HCT116 (cell line): ENCODE measurements around the gene LMTK3. TPM values are rescaled to one million over a fixed set of nuclear protein-coding genes. Genes with fewer than 3 reads are reported as not detected.

Experiments used
- ATAC-seq: fragments of 200-7000 bp; cut with Tn5 transposase; 2 replicates; pipeline ENCODE4 v1.9.1; 2020; ENCODE audit warnings: mild to moderate bottlenecking, moderate library complexity
- BruUV-seq: library from RNA; stranded (reverse); fragments of 400-500 nt; replicated peaks from 2 replicates; lab custom pipeline; 2021; lab: Mats Ljungman, UMichigan
- CTCF ChIA-PET: fragments of 300-600 bp; sonication (Branson Sonifier 250); formaldehyde crosslinking; loops from one replicate; lab custom pipeline; 2021; ENCODE audit warnings: antibody characterized with exemption; lab: Charles Lee
- POLR2A ChIA-PET: fragments of 300-600, 350-600 bp; sonication (Branson Sonifier 250); formaldehyde crosslinking; loops from one replicate; lab custom pipeline; 2021; ENCODE audit warnings: antibody characterized with exemption; lab: Charles Lee
- RAD21 ChIA-PET, 2 experiments: fragments of 300-600 bp; sonication (Branson Sonifier 250); formaldehyde crosslinking; loops; one replicate each; lab custom pipeline; 2023; ENCODE audit warnings: low total read pairs in 2 of 2; ENCODE audit not compliant: uncharacterized antibody in 2 of 2, unreplicated experiment in 2 of 2, low non-redundant PET in 1 of 2; lab: Charles Lee
- DNase-seq: peaks from one replicate; pipeline ENCODE4 v3.0.0-alpha.2; 2010; ENCODE audit warnings: low read depth, low spot score
- H2AFZ ChIP-seq: fragments of 200-600 bp; shearing (Covaris generic), sonication (generic); 2 replicates; pipeline ENCODE4 v1.6.1; 2017; ENCODE audit warnings: low read depth, mixed run types, mixed read lengths, antibody characterized with exemption, low read length; ENCODE audit not compliant: poor library complexity, severe bottlenecking
- H3K27ac ChIP-seq: 2 replicates; pipeline ENCODE4 v1.5.1; 2012; ENCODE audit warnings: low read depth, low read length
- H3K27me3 ChIP-seq: fragments of 200-600 bp; sonication (generic); 2 replicates; pipeline ENCODE4 v1.6.1; 2016; ENCODE audit warnings: mixed run types, low read length, mixed read lengths; ENCODE audit not compliant: insufficient read depth
- H3K36me3 ChIP-seq, 2 experiments: fragments of 200-500 bp in 1 of 2; fragments of 200-600 bp in 1 of 2; sonication (Bioruptor generic) in 1 of 2; sonication (generic) in 1 of 2; 2 replicates each; pipeline versions ENCODE4 v1.5.1 to v1.6.1; 2014 to 2016; ENCODE audit warnings: low read length in 2 of 2, inconsistent platforms in 1 of 2, mixed read lengths in 1 of 2, mixed run types in 1 of 2; ENCODE audit not compliant: insufficient read depth in 2 of 2, control insufficient read depth in 1 of 2
- H3K4me1 ChIP-seq, 2 experiments: fragments of 200-600 bp in 1 of 2; sonication (generic) in 1 of 2; 2 replicates each; pipeline versions ENCODE4 v1.5.1 to v1.6.1; 2012 to 2017; ENCODE audit warnings: low read length in 2 of 2, inconsistent platforms in 1 of 2, mild to moderate bottlenecking in 1 of 2, mixed read lengths in 1 of 2, mixed run types in 1 of 2, moderate library complexity in 1 of 2; ENCODE audit not compliant: insufficient read depth in 2 of 2, control insufficient read depth in 1 of 2
- H3K4me2 ChIP-seq: fragments of 200-600 bp; sonication (generic); 2 replicates; pipeline ENCODE4 v1.6.1; 2017; ENCODE audit warnings: mixed run types, low read length, mixed read lengths
- H3K4me3 ChIP-seq, 2 experiments: fragments of 200-600 bp in 1 of 2; sonication (generic) in 1 of 2; replicated peaks in 1 of 2; 2 replicates each; pipeline ENCODE4 v1.5.1; 2011 to 2016; ENCODE audit warnings: low read length in 2 of 2, control low read depth in 1 of 2, low read depth in 1 of 2, mild to moderate bottlenecking in 1 of 2, mixed read lengths in 1 of 2, mixed run types in 1 of 2
- H3K79me2 ChIP-seq: fragments of 200-600 bp; sonication (generic); 2 replicates; pipeline ENCODE4 v1.6.1; 2017; ENCODE audit warnings: mild to moderate bottlenecking, mixed run types, low read length, moderate library complexity, mixed read lengths; ENCODE audit not compliant: insufficient read depth
- H3K9ac ChIP-seq: fragments of 200-600 bp; sonication (generic); 2 replicates; pipeline ENCODE4 v1.6.1; 2016; ENCODE audit warnings: low read length, mixed read lengths
- H3K9me2 ChIP-seq: fragments of 200-600 bp; sonication (generic), shearing (Covaris generic); 2 replicates; pipeline ENCODE4 v1.6.1; 2017; ENCODE audit warnings: mixed run types, mild to moderate bottlenecking, moderate library complexity; ENCODE audit not compliant: insufficient read depth
- H3K9me3 ChIP-seq, 2 experiments: fragments of 200-500 bp in 1 of 2; fragments of 200-600 bp in 1 of 2; sonication (Bioruptor generic) in 1 of 2; sonication (generic) in 1 of 2; 2 replicates each; pipeline ENCODE4 v1.6.1; 2014 to 2017; ENCODE audit warnings: low read length in 2 of 2, mixed read lengths in 2 of 2, inconsistent platforms in 1 of 2, low read depth in 1 of 2, mild to moderate bottlenecking in 1 of 2, mixed run types in 1 of 2, moderate library complexity in 1 of 2; ENCODE audit not compliant: control insufficient read depth in 1 of 2, insufficient read depth in 1 of 2
- H4K20me1 ChIP-seq: fragments of 200-600 bp; sonication (generic), shearing (Covaris generic); 2 replicates; pipeline ENCODE4 v1.6.1; 2017; ENCODE audit warnings: mixed run types, mild to moderate bottlenecking, moderate library complexity; ENCODE audit not compliant: insufficient read depth
- CBX3 ChIP-seq: IDR thresholded peaks from 2 replicates; pipeline ENCODE4 v1.6.1; 2012; ENCODE audit warnings: low read depth
- CEBPB ChIP-seq: IDR thresholded peaks from 2 replicates; pipeline ENCODE4 v1.6.1; 2012; ENCODE audit warnings: low read depth
- EGR1 ChIP-seq: IDR thresholded peaks from 2 replicates; pipeline ENCODE4 v1.6.1; 2012; ENCODE audit warnings: low read depth
- EZH2 ChIP-seq: fragments of 200-600 bp; sonication (generic); IDR thresholded peaks from 2 replicates; pipeline ENCODE4 v1.6.1; 2017; ENCODE audit warnings: antibody characterized with exemption, mixed run types
- EZH2phosphoT487 ChIP-seq: fragments of 200-600 bp; IDR thresholded peaks from 2 replicates; pipeline ENCODE4 v1.6.1; 2018; ENCODE audit warnings: antibody characterized with exemption, borderline replicate concordance
- FOSL1 ChIP-seq: IDR thresholded peaks from 2 replicates; pipeline ENCODE4 v1.6.1; 2012; ENCODE audit warnings: low read depth
- POLR2A ChIP-seq: IDR thresholded peaks from 2 replicates; pipeline ENCODE4 v1.7.0; 2011; ENCODE audit warnings: borderline replicate concordance; ENCODE audit not compliant: insufficient read depth, insufficient read length; ENCODE audit errors: extremely low read depth
- POLR2AphosphoS5 ChIP-seq: IDR thresholded peaks from 2 replicates; pipeline ENCODE4 v1.6.1; 2011; ENCODE audit warnings: mild to moderate bottlenecking, low read depth, low read length, moderate library complexity
- SIN3A ChIP-seq: IDR thresholded peaks from 2 replicates; pipeline ENCODE4 v1.6.1; 2012; ENCODE audit warnings: low read depth
- SP1 ChIP-seq: IDR thresholded peaks from 2 replicates; pipeline ENCODE4 v1.6.1; 2012; ENCODE audit warnings: low read depth
- SRF ChIP-seq: IDR thresholded peaks from 2 replicates; pipeline ENCODE4 v1.6.1; 2012; ENCODE audit warnings: low read depth
- YY1 ChIP-seq: IDR thresholded peaks from 2 replicates; pipeline ENCODE4 v1.6.1; 2011; ENCODE audit warnings: low read length, low read depth, moderate library complexity, mild to moderate bottlenecking; ENCODE audit not compliant: insufficient replicate concordance; ENCODE audit errors: extremely low read depth
- ZFX ChIP-seq: fragments of 450-650 bp; IDR thresholded peaks from 2 replicates; pipeline ENCODE4 v1.6.1; 2017
- ZNF274 ChIP-seq: fragments of 200-500 bp; sonication (Bioruptor generic); IDR thresholded peaks from 2 replicates; pipeline ENCODE4 v1.6.1; 2014; ENCODE audit warnings: mild to moderate bottlenecking, low read depth, low read length, inconsistent platforms
- intact Hi-C: fragments of 100-400 bp; cut with micrococcal nuclease; formaldehyde crosslinking; loops from 2 replicates; pipeline ENCODE4 v1.10.0; 2022
- total RNA-seq: library from RNA; stranded (reverse); gene quantifications from one replicate; pipeline ENCODE4 v1.2.1, GENCODE V29; 2021; ENCODE audit not compliant: unreplicated experiment
- TF ChIP-seq, protein P1 (sequence below), 3 experiments: fragments of 200-600 bp in 1 of 3; sonication (generic) in 1 of 3; IDR thresholded peaks in 2 of 3; conservative IDR thresholded peaks in 1 of 3; 2 replicates each; pipeline ENCODE4 v1.5.1; 2012 to 2017; ENCODE audit warnings: low read depth in 2 of 3, low read length in 2 of 3, antibody characterized with exemption in 1 of 3, borderline replicate concordance in 1 of 3, control low read depth in 1 of 3, mild to moderate bottlenecking in 1 of 3, mixed read lengths in 1 of 3, mixed run types in 1 of 3, moderate library complexity in 1 of 3; ENCODE audit not compliant: insufficient read depth in 1 of 3
- TF ChIP-seq, protein P2 (sequence below): IDR thresholded peaks from 2 replicates; pipeline ENCODE4 v1.6.1; 2012
- TF ChIP-seq, protein P3 (sequence below): IDR thresholded peaks from 2 replicates; pipeline ENCODE4 v1.6.1; 2011; ENCODE audit warnings: mild to moderate bottlenecking, low read length, moderate library complexity; ENCODE audit not compliant: insufficient replicate concordance; ENCODE audit errors: extremely low read depth
- TF ChIP-seq, protein P4 (sequence below): IDR thresholded peaks from 2 replicates; pipeline ENCODE4 v1.6.1; 2012; ENCODE audit warnings: low read depth

LMTK3 gene
- total RNA-seq, 1 experiment from 2014 or later: 19.9 TPM

DNA sequence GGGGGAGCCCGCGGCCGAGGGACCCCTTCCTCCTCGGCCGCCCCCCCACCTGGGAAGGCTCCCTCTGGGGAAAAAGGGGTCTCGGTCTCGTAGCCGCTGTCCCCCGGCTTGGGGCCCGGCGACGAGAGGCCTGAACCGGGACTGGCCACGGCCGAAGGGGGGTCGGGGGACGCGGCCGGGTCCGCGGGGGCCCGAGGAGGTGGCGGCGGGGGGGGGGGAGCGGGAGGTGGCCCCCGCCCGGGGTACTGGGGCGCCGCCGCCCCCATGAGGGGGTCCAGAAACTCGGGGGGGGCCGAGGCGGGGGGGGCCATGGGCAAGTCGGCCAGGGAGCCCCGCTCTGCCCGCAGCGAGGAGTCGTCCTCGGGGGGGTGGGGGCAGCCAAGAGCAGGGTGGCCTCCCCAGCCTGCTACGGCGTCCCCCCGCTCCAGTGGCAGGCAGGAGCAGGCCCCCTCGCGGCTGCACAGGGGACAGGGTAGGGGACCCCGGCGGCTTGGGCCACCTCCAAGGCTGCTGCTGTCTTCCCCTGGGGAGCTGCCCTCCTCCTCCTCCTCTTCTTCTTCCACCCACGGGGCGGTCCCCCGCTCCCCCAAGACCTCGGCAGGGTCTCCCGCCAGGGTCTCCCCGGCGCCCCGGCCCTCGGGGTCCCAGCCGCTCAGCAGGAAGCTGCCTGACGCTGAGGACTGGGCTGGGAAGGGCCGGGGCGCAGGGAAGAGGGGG lies 12.9 kb downstream of the LMTK3 start:
- Histone ChIP-seq H3K9ac (no peak overlapping the region), H3K4me2 (no peak overlapping the region), H3K27me3 (no peaks in the 10 kb centered on the region), H3K9me2 (no peaks in the 10 kb centered on the region), H4K20me1 (no peaks in the 10 kb centered on the region), H3K9me3 (no peaks in the 10 kb centered on the region), H3K36me3 (no peaks in the 10 kb centered on the region; a peak in 1 of 4 replicates), H2AFZ (no peak overlapping the region), H3K4me3 (no peak overlapping the region), H3K4me1 (peaks cover 21 to 56% of the 10 kb centered on the region in 2 experiments), H3K27ac (no peak overlapping the region), H3K79me2 (peaks cover 9% of the 10 kb centered on the region; the same call in 1 of the 2 replicates)
- BruUV-seq: no TSS peak
- DNase-seq (no peak), ATAC-seq (no peak)
- intact Hi-C loops: loop anchor here (10.0 kb wide), 1 partner anchor 104 kb away; the partner anchor contains the start of genes GRIN2D and KDELR1
- CTCF ChIA-PET: no interaction called here
- no peak for TF ChIP-seq POLR2A
- no peak for TF ChIP-seq FOSL1
- TF ChIP-seq, protein P1, sequence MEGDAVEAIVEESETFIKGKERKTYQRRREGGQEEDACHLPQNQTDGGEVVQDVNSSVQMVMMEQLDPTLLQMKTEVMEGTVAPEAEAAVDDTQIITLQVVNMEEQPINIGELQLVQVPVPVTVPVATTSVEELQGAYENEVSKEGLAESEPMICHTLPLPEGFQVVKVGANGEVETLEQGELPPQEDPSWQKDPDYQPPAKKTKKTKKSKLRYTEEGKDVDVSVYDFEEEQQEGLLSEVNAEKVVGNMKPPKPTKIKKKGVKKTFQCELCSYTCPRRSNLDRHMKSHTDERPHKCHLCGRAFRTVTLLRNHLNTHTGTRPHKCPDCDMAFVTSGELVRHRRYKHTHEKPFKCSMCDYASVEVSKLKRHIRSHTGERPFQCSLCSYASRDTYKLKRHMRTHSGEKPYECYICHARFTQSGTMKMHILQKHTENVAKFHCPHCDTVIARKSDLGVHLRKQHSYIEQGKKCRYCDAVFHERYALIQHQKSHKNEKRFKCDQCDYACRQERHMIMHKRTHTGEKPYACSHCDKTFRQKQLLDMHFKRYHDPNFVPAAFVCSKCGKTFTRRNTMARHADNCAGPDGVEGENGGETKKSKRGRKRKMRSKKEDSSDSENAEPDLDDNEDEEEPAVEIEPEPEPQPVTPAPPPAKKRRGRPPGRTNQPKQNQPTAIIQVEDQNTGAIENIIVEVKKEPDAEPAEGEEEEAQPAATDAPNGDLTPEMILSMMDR (IDR thresholded peaks at IDR 0.05 in 2 of 3, conservative IDR thresholded peaks at IDR 0.05 in 1 of 3; ENCODE audit: borderline replicate concordance in 1 of 3, insufficient read depth in 1 of 3, low read depth in 2 of 3, low read length in 2 of 3): no peak
- no peak for TF ChIP-seq POLR2AphosphoS5
- no peak for TF ChIP-seq CBX3
- TF ChIP-seq SIN3A: no peak
- TF ChIP-seq SP1: no peak
- no peak for TF ChIP-seq ZFX
- TF ChIP-seq, protein P2, sequence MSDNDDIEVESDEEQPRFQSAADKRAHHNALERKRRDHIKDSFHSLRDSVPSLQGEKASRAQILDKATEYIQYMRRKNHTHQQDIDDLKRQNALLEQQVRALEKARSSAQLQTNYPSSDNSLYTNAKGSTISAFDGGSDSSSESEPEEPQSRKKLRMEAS: no peak
- TF ChIP-seq YY1: no peak
- no peak for TF ChIP-seq EZH2
- no peak for TF ChIP-seq ZNF274
- TF ChIP-seq, protein P3, sequence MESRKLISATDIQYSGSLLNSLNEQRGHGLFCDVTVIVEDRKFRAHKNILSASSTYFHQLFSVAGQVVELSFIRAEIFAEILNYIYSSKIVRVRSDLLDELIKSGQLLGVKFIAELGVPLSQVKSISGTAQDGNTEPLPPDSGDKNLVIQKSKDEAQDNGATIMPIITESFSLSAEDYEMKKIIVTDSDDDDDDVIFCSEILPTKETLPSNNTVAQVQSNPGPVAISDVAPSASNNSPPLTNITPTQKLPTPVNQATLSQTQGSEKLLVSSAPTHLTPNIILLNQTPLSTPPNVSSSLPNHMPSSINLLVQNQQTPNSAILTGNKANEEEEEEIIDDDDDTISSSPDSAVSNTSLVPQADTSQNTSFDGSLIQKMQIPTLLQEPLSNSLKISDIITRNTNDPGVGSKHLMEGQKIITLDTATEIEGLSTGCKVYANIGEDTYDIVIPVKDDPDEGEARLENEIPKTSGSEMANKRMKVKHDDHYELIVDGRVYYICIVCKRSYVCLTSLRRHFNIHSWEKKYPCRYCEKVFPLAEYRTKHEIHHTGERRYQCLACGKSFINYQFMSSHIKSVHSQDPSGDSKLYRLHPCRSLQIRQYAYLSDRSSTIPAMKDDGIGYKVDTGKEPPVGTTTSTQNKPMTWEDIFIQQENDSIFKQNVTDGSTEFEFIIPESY: no peak
- no peak for TF ChIP-seq EZH2phosphoT487
- TF ChIP-seq EGR1: no peak
- TF ChIP-seq, protein P4, sequence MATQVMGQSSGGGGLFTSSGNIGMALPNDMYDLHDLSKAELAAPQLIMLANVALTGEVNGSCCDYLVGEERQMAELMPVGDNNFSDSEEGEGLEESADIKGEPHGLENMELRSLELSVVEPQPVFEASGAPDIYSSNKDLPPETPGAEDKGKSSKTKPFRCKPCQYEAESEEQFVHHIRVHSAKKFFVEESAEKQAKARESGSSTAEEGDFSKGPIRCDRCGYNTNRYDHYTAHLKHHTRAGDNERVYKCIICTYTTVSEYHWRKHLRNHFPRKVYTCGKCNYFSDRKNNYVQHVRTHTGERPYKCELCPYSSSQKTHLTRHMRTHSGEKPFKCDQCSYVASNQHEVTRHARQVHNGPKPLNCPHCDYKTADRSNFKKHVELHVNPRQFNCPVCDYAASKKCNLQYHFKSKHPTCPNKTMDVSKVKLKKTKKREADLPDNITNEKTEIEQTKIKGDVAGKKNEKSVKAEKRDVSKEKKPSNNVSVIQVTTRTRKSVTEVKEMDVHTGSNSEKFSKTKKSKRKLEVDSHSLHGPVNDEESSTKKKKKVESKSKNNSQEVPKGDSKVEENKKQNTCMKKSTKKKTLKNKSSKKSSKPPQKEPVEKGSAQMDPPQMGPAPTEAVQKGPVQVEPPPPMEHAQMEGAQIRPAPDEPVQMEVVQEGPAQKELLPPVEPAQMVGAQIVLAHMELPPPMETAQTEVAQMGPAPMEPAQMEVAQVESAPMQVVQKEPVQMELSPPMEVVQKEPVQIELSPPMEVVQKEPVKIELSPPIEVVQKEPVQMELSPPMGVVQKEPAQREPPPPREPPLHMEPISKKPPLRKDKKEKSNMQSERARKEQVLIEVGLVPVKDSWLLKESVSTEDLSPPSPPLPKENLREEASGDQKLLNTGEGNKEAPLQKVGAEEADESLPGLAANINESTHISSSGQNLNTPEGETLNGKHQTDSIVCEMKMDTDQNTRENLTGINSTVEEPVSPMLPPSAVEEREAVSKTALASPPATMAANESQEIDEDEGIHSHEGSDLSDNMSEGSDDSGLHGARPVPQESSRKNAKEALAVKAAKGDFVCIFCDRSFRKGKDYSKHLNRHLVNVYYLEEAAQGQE: no peak
- TF ChIP-seq CEBPB: no peak
- TF ChIP-seq SRF: no peak
- POLR2A ChIA-PET: no interaction called here
- RAD21 ChIA-PET: no interaction called here
